H9 (cell line): ENCODE data around the gene KCNAB1. TPM values are rescaled to one million over a fixed set of nuclear protein-coding genes. Genes with fewer than 3 reads are reported as not detected.

Experiments
- DNase-seq: peaks from one replicate; pipeline ENCODE4 v3.0.0-alpha.2; 2017
- H2AFZ ChIP-seq: one replicate; pipeline ENCODE4 v1.6.1; 2013; ENCODE audit warnings: mild to moderate bottlenecking, low read length, control low read depth, moderate library complexity
- H2AK5ac ChIP-seq: 2 replicates; pipeline ENCODE4 v1.6.1; 2013; ENCODE audit warnings: low read length, control low read depth, mixed read lengths; ENCODE audit not compliant: insufficient read length
- H2BK120ac ChIP-seq: one replicate; pipeline ENCODE4 v1.6.1; 2013; ENCODE audit warnings: low read depth, mild to moderate bottlenecking, low read length, control low read depth, inconsistent platforms; ENCODE audit not compliant: poor library complexity, severe bottlenecking
- H2BK12ac ChIP-seq: 2 replicates; pipeline ENCODE4 v1.6.1; 2013; ENCODE audit warnings: low read length, control low read depth, mixed read lengths, low read depth; ENCODE audit not compliant: insufficient read length
- H2BK15ac ChIP-seq: 2 replicates; pipeline ENCODE4 v1.6.1; 2013; ENCODE audit warnings: low read depth, low read length, control low read depth
- H2BK20ac ChIP-seq: one replicate; pipeline ENCODE4 v1.6.1; 2013; ENCODE audit warnings: low read depth, mild to moderate bottlenecking, low read length, control low read depth, inconsistent platforms; ENCODE audit not compliant: poor library complexity, severe bottlenecking
- H2BK5ac ChIP-seq: 2 replicates; pipeline ENCODE4 v1.6.1; 2013; ENCODE audit warnings: low read length, control low read depth, mixed read lengths; ENCODE audit not compliant: insufficient read length
- H3K14ac ChIP-seq: 2 replicates; pipeline ENCODE4 v1.6.1; 2013; ENCODE audit warnings: low read length, control low read depth; ENCODE audit not compliant: insufficient read depth
- H3K18ac ChIP-seq: 2 replicates; pipeline ENCODE4 v1.6.1; 2013; ENCODE audit warnings: low read depth, mild to moderate bottlenecking, mixed read lengths, low read length, control low read depth; ENCODE audit not compliant: insufficient read length
- H3K23ac ChIP-seq: 2 replicates; pipeline ENCODE4 v1.6.1; 2013; ENCODE audit warnings: low read length, control low read depth, mixed read lengths, low read depth; ENCODE audit not compliant: insufficient read length
- H3K23me2 ChIP-seq: 2 replicates; pipeline ENCODE4 v1.6.1; 2013; ENCODE audit warnings: low read depth, mild to moderate bottlenecking, mixed read lengths, low read length, control low read depth; ENCODE audit not compliant: insufficient read length, poor library complexity, severe bottlenecking
- H3K27ac ChIP-seq: 2 replicates; pipeline ENCODE4 v1.5.1; 2013; ENCODE audit warnings: low read length, control low read depth, mixed read lengths, low read depth; ENCODE audit not compliant: insufficient read length
- H3K27me3 ChIP-seq: 2 replicates; pipeline ENCODE4 v1.6.1; 2013; ENCODE audit warnings: low read length, control low read depth, inconsistent platforms; ENCODE audit not compliant: insufficient read depth
- H3K4ac ChIP-seq: 2 replicates; pipeline ENCODE4 v1.6.1; 2013; ENCODE audit warnings: low read depth, mild to moderate bottlenecking, control low read depth, inconsistent platforms, low read length, moderate library complexity
- H3K4me1 ChIP-seq: 2 replicates; pipeline ENCODE4 v1.6.1; 2013; ENCODE audit warnings: low read length, control low read depth, inconsistent platforms; ENCODE audit not compliant: insufficient read depth
- H3K4me2 ChIP-seq: 2 replicates; pipeline ENCODE4 v1.6.1; 2013; ENCODE audit warnings: low read length, control low read depth, mixed read lengths; ENCODE audit not compliant: insufficient read length, insufficient read depth
- H3K56ac ChIP-seq: 2 replicates; pipeline ENCODE4 v1.6.1; 2013; ENCODE audit warnings: low read depth, mild to moderate bottlenecking, mixed read lengths, low read length, control low read depth; ENCODE audit not compliant: insufficient read length
- H3K79me1 ChIP-seq: 2 replicates; pipeline ENCODE4 v1.6.1; 2013; ENCODE audit warnings: low read depth, mild to moderate bottlenecking, moderate library complexity, low read length, control low read depth, inconsistent platforms; ENCODE audit not compliant: insufficient read depth, poor library complexity, severe bottlenecking
- H3K79me2 ChIP-seq: 2 replicates; pipeline ENCODE4 v1.6.1; 2013; ENCODE audit warnings: low read length, control low read depth, inconsistent platforms; ENCODE audit not compliant: insufficient read depth
- H3K9ac ChIP-seq: 2 replicates; pipeline ENCODE4 v1.6.1; 2013; ENCODE audit warnings: low read length, control low read depth, mixed read lengths; ENCODE audit not compliant: insufficient read length; ENCODE audit errors: extremely low read depth
- H3K9me3 ChIP-seq: one replicate; pipeline ENCODE4 v1.6.1; 2013; ENCODE audit warnings: low read depth, low read length, inconsistent platforms; ENCODE audit not compliant: control insufficient read depth
- H3T11ph ChIP-seq: one replicate; pipeline ENCODE4 v1.6.1; 2013; ENCODE audit warnings: mild to moderate bottlenecking, low read length, control low read depth, inconsistent platforms
- H4K20me1 ChIP-seq: one replicate; pipeline ENCODE4 v1.6.1; 2013; ENCODE audit not compliant: control insufficient read depth, insufficient read length, insufficient read depth
- H4K5ac ChIP-seq: 2 replicates; pipeline ENCODE4 v1.6.1; 2013; ENCODE audit warnings: low read depth, mild to moderate bottlenecking, mixed read lengths, low read length, control low read depth; ENCODE audit not compliant: insufficient read length
- H4K8ac ChIP-seq: replicated peaks from 2 replicates; pipeline ENCODE4 v1.6.1; 2013; ENCODE audit warnings: low read length, control low read depth, mixed read lengths, low read depth; ENCODE audit not compliant: insufficient read length
- H4K91ac ChIP-seq: 2 replicates; pipeline ENCODE4 v1.6.1; 2013; ENCODE audit warnings: low read depth, mild to moderate bottlenecking, moderate library complexity, mixed read lengths, low read length, control low read depth; ENCODE audit not compliant: insufficient read length
- H3K27ac Mint-ChIP-seq, 3 experiments: 2 replicates in 2 of 3; 3 replicates in 1 of 3; pipeline ENCODE4 v1.8.0; 2020 to 2021; ENCODE audit warnings: mixed read lengths in 3 of 3, mild to moderate bottlenecking in 1 of 3, moderate library complexity in 1 of 3
- H3K27me3 Mint-ChIP-seq: 2 replicates; pipeline ENCODE4 v1.8.0; 2021; ENCODE audit warnings: low read depth, mild to moderate bottlenecking, moderate library complexity, mixed read lengths
- H3K36me3 Mint-ChIP-seq, 3 experiments: 2 replicates in 2 of 3; 3 replicates in 1 of 3; pipeline ENCODE4 v1.8.0; 2020 to 2021; ENCODE audit warnings: low read depth in 3 of 3, mixed read lengths in 3 of 3; ENCODE audit not compliant: insufficient read depth in 1 of 3
- H3K4me1 Mint-ChIP-seq, 2 experiments: 2 replicates each; pipeline ENCODE4 v1.8.0; 2020; ENCODE audit warnings: mixed read lengths in 2 of 2
- H3K4me3 Mint-ChIP-seq, 2 experiments: 2 replicates in 1 of 2; 3 replicates in 1 of 2; pipeline ENCODE4 v1.8.0; 2020 to 2021; ENCODE audit warnings: mild to moderate bottlenecking in 2 of 2, mixed read lengths in 2 of 2, moderate library complexity in 1 of 2
- H3K9me3 Mint-ChIP-seq, 2 experiments: 2 replicates in 1 of 2; 3 replicates in 1 of 2; pipeline ENCODE4 v1.8.0; 2020; ENCODE audit warnings: mild to moderate bottlenecking in 2 of 2, mixed read lengths in 2 of 2, moderate library complexity in 1 of 2
- WGBS: extraction: QIAGEN DNeasy Blood & Tissue Kit; methylation state at CpG from one replicate; pipeline ENCODE4 v1.1.7; 2013; ENCODE audit warnings: missing lambda C conversion rate, low lambda C conversion rate, mixed read lengths; ENCODE audit not compliant: insufficient read length; ENCODE audit errors: extremely low coverage; 5-methylcytosine and 5-hydroxymethylcytosine counted together
- total RNA-seq: library from RNA; stranded (reverse); gene quantifications from 2 replicates; pipeline ENCODE4 v1.2.1, GENCODE V29; 2021
- TF ChIP-seq, protein P1 (sequence below): fragments of 200-600 bp; sonication (generic); conservative IDR thresholded peaks from 3 replicates; pipeline ENCODE4 v1.8.0; 2021; ENCODE audit warnings: antibody characterized with exemption, mild to moderate bottlenecking

Gene KCNAB1
- total RNA-seq, 1 experiment from 2014 or later, result 3.7 TPM

DNA sequence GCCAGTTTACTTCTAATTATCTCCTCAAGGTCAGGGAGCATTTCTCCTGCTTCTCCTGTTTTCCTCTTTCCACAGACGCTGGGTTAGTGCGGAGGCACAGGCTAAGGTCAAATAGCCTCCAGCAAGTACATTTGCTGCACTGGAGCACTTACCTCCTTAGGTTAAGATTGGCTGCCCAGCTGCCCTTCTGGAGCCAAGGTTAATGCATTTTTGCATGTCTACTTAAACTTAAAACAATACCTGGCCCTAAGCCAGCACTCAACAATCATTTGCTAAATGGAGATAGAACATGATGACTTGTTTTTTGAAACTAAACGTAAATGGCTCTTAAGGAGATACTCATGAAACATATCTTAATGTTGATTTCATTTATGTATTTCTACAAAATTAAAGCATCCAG lies 351.1 kb downstream of the KCNAB1 start:
- Histone ChIP-seq H4K20me1 (no peaks in the 10 kb centered on the region), H2AFZ (no peak overlapping the region), H2AK5ac (no peak overlapping the region), H3K79me2 (no peaks in the 10 kb centered on the region), H2BK15ac (no peak overlapping the region), H4K8ac (no peak overlapping the region), H3K4ac (no peak overlapping the region), H3K23me2 (no peaks in the 10 kb centered on the region), H2BK12ac (no peak overlapping the region), H3K18ac (no peak overlapping the region), H2BK120ac (no peak overlapping the region), H3K27ac (no peak overlapping the region), H2BK5ac (no peak overlapping the region), H3K14ac (no peak overlapping the region), H4K5ac (no peak overlapping the region), H4K91ac (no peak overlapping the region), H3K4me1 (no peaks in the 10 kb centered on the region), H3K79me1 (no peaks in the 10 kb centered on the region), H2BK20ac (no peak overlapping the region), H3K4me2 (no peak overlapping the region), H3K27me3 (no peaks in the 10 kb centered on the region), H3K23ac (no peak overlapping the region), H3K56ac (no peak overlapping the region), H3T11ph (no peak overlapping the region), H3K9ac (no peak overlapping the region), H3K9me3 (no peaks in the 10 kb centered on the region)
- Mint-ChIP-seq H3K27me3 (no peaks in the 10 kb centered on the region), H3K4me1 (peaks cover 8 to 17% of the 10 kb centered on the region in 2 experiments), H3K36me3 (no peaks in the 10 kb centered on the region), H3K4me3 (no peak overlapping the region), H3K27ac (no peak overlapping the region), H3K9me3 (no peaks in the 10 kb centered on the region)
- DNase-seq, result no peak
- TF ChIP-seq, protein P1, sequence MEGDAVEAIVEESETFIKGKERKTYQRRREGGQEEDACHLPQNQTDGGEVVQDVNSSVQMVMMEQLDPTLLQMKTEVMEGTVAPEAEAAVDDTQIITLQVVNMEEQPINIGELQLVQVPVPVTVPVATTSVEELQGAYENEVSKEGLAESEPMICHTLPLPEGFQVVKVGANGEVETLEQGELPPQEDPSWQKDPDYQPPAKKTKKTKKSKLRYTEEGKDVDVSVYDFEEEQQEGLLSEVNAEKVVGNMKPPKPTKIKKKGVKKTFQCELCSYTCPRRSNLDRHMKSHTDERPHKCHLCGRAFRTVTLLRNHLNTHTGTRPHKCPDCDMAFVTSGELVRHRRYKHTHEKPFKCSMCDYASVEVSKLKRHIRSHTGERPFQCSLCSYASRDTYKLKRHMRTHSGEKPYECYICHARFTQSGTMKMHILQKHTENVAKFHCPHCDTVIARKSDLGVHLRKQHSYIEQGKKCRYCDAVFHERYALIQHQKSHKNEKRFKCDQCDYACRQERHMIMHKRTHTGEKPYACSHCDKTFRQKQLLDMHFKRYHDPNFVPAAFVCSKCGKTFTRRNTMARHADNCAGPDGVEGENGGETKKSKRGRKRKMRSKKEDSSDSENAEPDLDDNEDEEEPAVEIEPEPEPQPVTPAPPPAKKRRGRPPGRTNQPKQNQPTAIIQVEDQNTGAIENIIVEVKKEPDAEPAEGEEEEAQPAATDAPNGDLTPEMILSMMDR, result no peak
- WGBS, result no CpG with 5 or more reads among the region's 3 CpGs
